PC-9 (cell line): ENCODE measurements around the gene BET1.

ENCODE experiments used
- EZH2 ChIP-seq: fragments of 200-600 bp; sonication (generic); IDR thresholded peaks from 2 replicates; pipeline ENCODE4 v1.8.0; 2017; ENCODE audit warnings: antibody characterized with exemption, low read depth
- TF ChIP-seq, protein P1 (sequence below): fragments of 200-600 bp; sonication (generic); conservative IDR thresholded peaks from 2 replicates; pipeline ENCODE4 v1.6.1; 2017; ENCODE audit warnings: mixed run types, antibody characterized with exemption, mild to moderate bottlenecking, moderate library complexity

DNA sequence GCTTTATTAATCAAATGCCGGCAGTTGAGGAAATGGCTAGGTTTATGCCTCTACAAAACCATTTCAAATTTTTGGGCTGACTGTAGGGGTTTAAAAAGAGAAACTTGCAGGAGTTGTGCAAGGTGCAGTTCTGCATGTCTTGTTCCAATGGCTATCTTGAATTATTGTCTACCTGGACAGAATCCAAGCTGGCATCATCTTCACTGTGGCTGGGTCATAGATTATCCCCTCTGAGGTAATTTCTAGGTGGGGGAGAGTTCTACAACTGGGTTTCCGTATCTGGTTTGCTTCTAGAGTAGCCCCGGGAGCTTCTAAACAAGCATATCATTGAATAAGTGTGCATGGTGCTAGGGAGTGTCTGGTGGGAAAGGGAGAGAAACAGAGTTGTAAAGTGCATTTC is 16.9 kb downstream of the BET1 start:
- TF ChIP-seq, protein P1, sequence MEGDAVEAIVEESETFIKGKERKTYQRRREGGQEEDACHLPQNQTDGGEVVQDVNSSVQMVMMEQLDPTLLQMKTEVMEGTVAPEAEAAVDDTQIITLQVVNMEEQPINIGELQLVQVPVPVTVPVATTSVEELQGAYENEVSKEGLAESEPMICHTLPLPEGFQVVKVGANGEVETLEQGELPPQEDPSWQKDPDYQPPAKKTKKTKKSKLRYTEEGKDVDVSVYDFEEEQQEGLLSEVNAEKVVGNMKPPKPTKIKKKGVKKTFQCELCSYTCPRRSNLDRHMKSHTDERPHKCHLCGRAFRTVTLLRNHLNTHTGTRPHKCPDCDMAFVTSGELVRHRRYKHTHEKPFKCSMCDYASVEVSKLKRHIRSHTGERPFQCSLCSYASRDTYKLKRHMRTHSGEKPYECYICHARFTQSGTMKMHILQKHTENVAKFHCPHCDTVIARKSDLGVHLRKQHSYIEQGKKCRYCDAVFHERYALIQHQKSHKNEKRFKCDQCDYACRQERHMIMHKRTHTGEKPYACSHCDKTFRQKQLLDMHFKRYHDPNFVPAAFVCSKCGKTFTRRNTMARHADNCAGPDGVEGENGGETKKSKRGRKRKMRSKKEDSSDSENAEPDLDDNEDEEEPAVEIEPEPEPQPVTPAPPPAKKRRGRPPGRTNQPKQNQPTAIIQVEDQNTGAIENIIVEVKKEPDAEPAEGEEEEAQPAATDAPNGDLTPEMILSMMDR: no peak
- no peak for TF ChIP-seq EZH2
